Neural cell (in vitro differentiated cells): ENCODE results near the gene RASA1. TPM values are rescaled to one million over a fixed set of nuclear protein-coding genes. Genes with fewer than 3 reads are reported as not detected.

Experiments used
- H2AFZ ChIP-seq: fragments of 200-600, 300-800 bp; sonication (generic), shearing (Covaris generic); 2 replicates; pipeline ENCODE4 v1.6.0; 2014; ENCODE audit warnings: low read depth, mild to moderate bottlenecking, antibody characterized with exemption, low read length, moderate library complexity
- H3F3A ChIP-seq: fragments of 200-600 bp; shearing (Covaris generic); 2 replicates; pipeline ENCODE4 v1.6.1; 2016; ENCODE audit warnings: mild to moderate bottlenecking, moderate library complexity, mixed read lengths, antibody characterized with exemption, low read length; ENCODE audit not compliant: insufficient read depth, poor library complexity, severe bottlenecking
- H3K27ac ChIP-seq: fragments of 200-600, 300-800 bp; sonication (generic), shearing (Covaris generic); 2 replicates; pipeline ENCODE4 v1.5.1; 2014; ENCODE audit warnings: mild to moderate bottlenecking, low read length, moderate library complexity
- H3K27me3 ChIP-seq: fragments of 300-800, 200-600 bp; sonication (generic), shearing (Covaris generic); 2 replicates; pipeline ENCODE4 v1.6.0; 2014; ENCODE audit warnings: mild to moderate bottlenecking, low read depth, low read length, moderate library complexity; ENCODE audit not compliant: insufficient read depth
- H3K36me3 ChIP-seq: fragments of 300-800, 200-600 bp; sonication (generic), shearing (Covaris generic); 2 replicates; pipeline ENCODE4 v1.5.1; 2014; ENCODE audit warnings: mild to moderate bottlenecking, antibody characterized with exemption, low read length, moderate library complexity; ENCODE audit not compliant: insufficient read depth
- H3K4me2 ChIP-seq: fragments of 300-800, 200-600 bp; sonication (generic), shearing (Covaris generic); 2 replicates; pipeline ENCODE4 v1.6.0; 2014; ENCODE audit warnings: mild to moderate bottlenecking, low read length
- H3K4me3 ChIP-seq: fragments of 300-800, 200-600 bp; sonication (generic), shearing (Covaris generic); 2 replicates; pipeline ENCODE4 v1.5.1; 2014; ENCODE audit warnings: mild to moderate bottlenecking, low read length, moderate library complexity
- H3K79me2 ChIP-seq: fragments of 200-600 bp; shearing (Covaris generic); replicated peaks from 2 replicates; pipeline ENCODE4 v1.6.0; 2014; ENCODE audit warnings: mild to moderate bottlenecking, low read length, moderate library complexity; ENCODE audit not compliant: insufficient read depth
- H3K9ac ChIP-seq: fragments of 300-800, 200-600 bp; sonication (generic), shearing (Covaris generic); 2 replicates; pipeline ENCODE4 v1.6.1; 2016; ENCODE audit warnings: mild to moderate bottlenecking, low read length, mixed read lengths
- H3K9me2 ChIP-seq: fragments of 200-600 bp; shearing (Covaris generic); 2 replicates; pipeline ENCODE4 v1.6.1; 2016; ENCODE audit warnings: mild to moderate bottlenecking, low read length, mixed read lengths; ENCODE audit not compliant: insufficient read depth
- H3K9me3 ChIP-seq: fragments of 200-600, 300-800 bp; sonication (generic), shearing (Covaris generic); 2 replicates; pipeline ENCODE4 v1.6.1; 2016; ENCODE audit warnings: mild to moderate bottlenecking, mixed run types, low read length, moderate library complexity, mixed read lengths
- H4K20me1 ChIP-seq: fragments of 200-600 bp; shearing (Covaris generic); 2 replicates; pipeline ENCODE4 v1.6.1; 2016; ENCODE audit warnings: mild to moderate bottlenecking, mixed run types; ENCODE audit not compliant: insufficient read depth
- CTCF ChIP-seq: fragments of 450-650 bp; IDR thresholded peaks from 2 replicates; pipeline ENCODE4 v1.5.1; 2014; ENCODE audit warnings: antibody characterized with exemption, mild to moderate bottlenecking, moderate library complexity; ENCODE audit not compliant: poor library complexity, severe bottlenecking
- EP300 ChIP-seq: fragments of 450-650 bp; conservative IDR thresholded peaks from 2 replicates; pipeline ENCODE4 v1.6.1; 2014; ENCODE audit warnings: antibody characterized with exemption, mild to moderate bottlenecking, moderate library complexity; ENCODE audit not compliant: poor library complexity, severe bottlenecking
- EZH2 ChIP-seq: fragments of 200-600, 300-800 bp; shearing (Covaris generic), sonication (generic); IDR thresholded peaks from 2 replicates; pipeline ENCODE4 v1.6.1; 2014; ENCODE audit warnings: antibody characterized with exemption, low read length, borderline replicate concordance, mild to moderate bottlenecking; ENCODE audit not compliant: insufficient read depth, poor library complexity, severe bottlenecking
- MXI1 ChIP-seq: fragments of 450-650 bp; conservative IDR thresholded peaks from 2 replicates; pipeline ENCODE4 v1.6.1; 2014; ENCODE audit warnings: antibody characterized with exemption, mild to moderate bottlenecking; ENCODE audit not compliant: poor library complexity, severe bottlenecking
- POLR2AphosphoS5 ChIP-seq: IDR thresholded peaks from 2 replicates; pipeline ENCODE4 v1.6.1; 2012
- RAD21 ChIP-seq: fragments of 450-650 bp; conservative IDR thresholded peaks from 2 replicates; pipeline ENCODE4 v1.6.1; 2014; ENCODE audit warnings: antibody characterized with exemption, mild to moderate bottlenecking, moderate library complexity
- REST ChIP-seq: IDR thresholded peaks from 2 replicates; pipeline ENCODE4 v1.6.1; 2012; ENCODE audit warnings: borderline replicate concordance
- SMC3 ChIP-seq: fragments of 450-650 bp; conservative IDR thresholded peaks from 2 replicates; pipeline ENCODE4 v1.6.1; 2014; ENCODE audit warnings: antibody characterized with exemption, mild to moderate bottlenecking, moderate library complexity; ENCODE audit not compliant: poor library complexity
- polyA plus RNA-seq: library from polyadenylated mRNA; depleted of rRNA; stranded (reverse); fragments of >200 nt; gene quantifications from 2 replicates; pipeline ENCODE4 v1.2.3, GENCODE V29; 2014

The RASA1 gene
- polyA plus RNA-seq, 1 donor from 2014 or later = 72.8 TPM

DNA sequence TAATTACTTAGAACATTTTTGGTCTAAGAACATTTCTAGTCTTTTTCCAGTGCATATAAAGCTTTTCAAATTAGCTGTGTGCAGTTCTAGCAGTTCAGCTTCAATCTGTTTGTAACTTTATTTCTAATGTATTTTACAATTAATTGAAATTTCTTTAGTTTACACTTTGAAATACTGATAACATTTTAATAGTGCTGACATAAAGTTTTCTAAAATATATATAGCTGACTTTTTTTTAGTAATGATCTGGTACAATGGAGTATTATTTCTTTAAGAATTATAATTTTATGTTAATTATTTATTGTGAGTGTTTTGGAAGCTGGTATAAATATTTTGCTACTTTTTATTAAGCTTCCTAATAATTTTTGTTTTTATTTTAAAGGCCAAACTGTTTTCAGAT is 101.7 kb downstream of the RASA1 start:
- TF ChIP-seq CTCF (no peak), MXI1 (no peak), RAD21 (no peak), EZH2 (no peak), REST (no peak), SMC3 (no peak), EP300 (no peak)
- H3K9me3 ChIP-seq = no peaks in the 10 kb centered on the region
- no peak overlapping the region for H2AFZ ChIP-seq
- H3K4me2 ChIP-seq = no peak overlapping the region
- no peak overlapping the region for H3K4me3 ChIP-seq
- no peaks in the 10 kb centered on the region for H3K27me3 ChIP-seq
- H3F3A ChIP-seq = no peaks in the 10 kb centered on the region
- no peaks in the 10 kb centered on the region for H3K9me2 ChIP-seq
- H3K79me2 ChIP-seq = no peaks in the 10 kb centered on the region
- no peak overlapping the region for H3K9ac ChIP-seq
- H3K27ac ChIP-seq = no peak overlapping the region
- H3K36me3 ChIP-seq = peaks cover 13% of the 10 kb centered on the region
- no peaks in the 10 kb centered on the region for H4K20me1 ChIP-seq

DNA sequence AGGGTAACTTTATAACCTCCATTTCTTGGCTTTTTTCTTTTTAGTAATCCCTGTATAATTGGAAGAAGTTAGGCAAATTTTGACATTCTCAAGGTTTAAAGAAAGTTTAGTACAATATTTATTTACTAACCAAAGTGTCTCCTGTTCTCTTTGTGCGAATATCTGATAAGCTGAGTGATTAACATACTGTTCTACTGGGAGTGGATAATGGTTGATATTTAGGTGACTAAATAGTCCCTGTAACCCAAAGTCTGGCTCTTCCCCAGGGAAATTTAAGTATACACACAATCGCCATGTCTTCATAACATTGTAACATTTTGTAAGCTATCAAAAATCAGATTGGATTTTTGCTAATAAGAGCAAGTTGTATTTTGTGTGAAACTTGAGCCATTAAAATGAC is 105.0 kb downstream of the RASA1 start:
- Histone ChIP-seq H3K4me3 (no peak overlapping the region), H2AFZ (no peak overlapping the region), H3K9me2 (no peaks in the 10 kb centered on the region), H3K27me3 (no peaks in the 10 kb centered on the region), H3K4me2 (no peak overlapping the region), H4K20me1 (no peaks in the 10 kb centered on the region), H3K9me3 (no peaks in the 10 kb centered on the region), H3K27ac (no peak overlapping the region), H3K79me2 (no peaks in the 10 kb centered on the region), H3K9ac (no peak overlapping the region), H3F3A (no peaks in the 10 kb centered on the region), H3K36me3 (peaks cover 15% of the 10 kb centered on the region)
- TF ChIP-seq EP300 (no peak), SMC3 (no peak)

DNA sequence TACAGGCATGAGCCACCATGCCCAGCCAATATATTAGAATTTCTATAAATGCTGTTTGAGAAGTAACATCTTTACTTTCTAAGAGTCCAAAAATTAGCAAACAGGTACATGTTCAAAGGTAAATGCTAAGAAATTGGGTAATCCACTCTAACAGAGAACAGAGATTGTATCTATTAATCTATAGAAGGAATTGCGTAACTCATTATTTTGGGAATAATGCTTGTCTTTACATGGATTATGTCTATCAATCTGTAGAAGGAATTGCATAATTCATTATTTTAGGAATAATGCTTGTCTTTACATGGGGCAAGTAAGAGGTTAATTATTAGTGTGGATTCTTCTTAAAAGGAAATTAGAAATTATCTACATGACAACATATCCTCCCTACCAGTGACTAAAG is 114.5 kb downstream of the RASA1 start:
- H3K4me3 ChIP-seq = no peak overlapping the region
- no peaks in the 10 kb centered on the region for H3K9me2 ChIP-seq
- TF ChIP-seq EP300 (no peak), POLR2AphosphoS5 (no peak)
- H3K27me3 ChIP-seq = no peaks in the 10 kb centered on the region
- H3K9me3 ChIP-seq = no peaks in the 10 kb centered on the region
- no peak overlapping the region for H3K9ac ChIP-seq
- no peaks in the 10 kb centered on the region for H3K79me2 ChIP-seq
- no peak overlapping the region for H2AFZ ChIP-seq
- no peaks in the 10 kb centered on the region for H4K20me1 ChIP-seq
- H3F3A ChIP-seq = no peaks in the 10 kb centered on the region
- no peak overlapping the region for H3K4me2 ChIP-seq
- no peaks in the 10 kb centered on the region for H3K36me3 ChIP-seq
- H3K27ac ChIP-seq = no peak overlapping the region
